Osteocyte (in vitro differentiated cells): Measurements from ENCODE around the gene CRACDL. TPM values are rescaled to one million over a fixed set of nuclear protein-coding genes. Genes with fewer than 3 reads are reported as not detected.

Experiments
- DNase-seq: peaks from one replicate; pipeline ENCODE4 v3.0.0; 2021; ENCODE audit warnings: mixed read lengths; ENCODE audit not compliant: unreplicated experiment; ENCODE audit errors: extremely low spot score
- H3K27ac Mint-ChIP-seq: one replicate; pipeline ENCODE4 v1.8.0; 2021; ENCODE audit warnings: mild to moderate bottlenecking, mixed read lengths; ENCODE audit not compliant: unreplicated experiment
- H3K27me3 Mint-ChIP-seq: one replicate; pipeline ENCODE4 v1.8.0; 2021; ENCODE audit warnings: mixed read lengths; ENCODE audit not compliant: unreplicated experiment
- H3K36me3 Mint-ChIP-seq: one replicate; pipeline ENCODE4 v1.8.0; 2021; ENCODE audit warnings: mixed read lengths; ENCODE audit not compliant: unreplicated experiment
- H3K4me1 Mint-ChIP-seq: one replicate; pipeline ENCODE4 v1.8.0; 2021; ENCODE audit warnings: mixed read lengths; ENCODE audit not compliant: unreplicated experiment
- H3K4me3 Mint-ChIP-seq: one replicate; pipeline ENCODE4 v1.8.0; 2021; ENCODE audit warnings: mild to moderate bottlenecking, moderate library complexity, mixed read lengths; ENCODE audit not compliant: unreplicated experiment
- H3K9me3 Mint-ChIP-seq: one replicate; pipeline ENCODE4 v1.8.0; 2021; ENCODE audit warnings: mixed read lengths; ENCODE audit not compliant: unreplicated experiment
- total RNA-seq: library from RNA; stranded (reverse); gene quantifications from 2 replicates; pipeline ENCODE4 v1.2.1, GENCODE V29; 2021
- TF ChIP-seq, protein P1 (sequence below): fragments of 200-600 bp; sonication (generic); IDR thresholded peaks from 2 replicates; pipeline ENCODE4 v1.5.0; 2021; ENCODE audit warnings: antibody characterized with exemption, mild to moderate bottlenecking, moderate library complexity

The CRACDL gene
- total RNA-seq, 1 donor from 2014 or later, result 1.3 TPM

DNA sequence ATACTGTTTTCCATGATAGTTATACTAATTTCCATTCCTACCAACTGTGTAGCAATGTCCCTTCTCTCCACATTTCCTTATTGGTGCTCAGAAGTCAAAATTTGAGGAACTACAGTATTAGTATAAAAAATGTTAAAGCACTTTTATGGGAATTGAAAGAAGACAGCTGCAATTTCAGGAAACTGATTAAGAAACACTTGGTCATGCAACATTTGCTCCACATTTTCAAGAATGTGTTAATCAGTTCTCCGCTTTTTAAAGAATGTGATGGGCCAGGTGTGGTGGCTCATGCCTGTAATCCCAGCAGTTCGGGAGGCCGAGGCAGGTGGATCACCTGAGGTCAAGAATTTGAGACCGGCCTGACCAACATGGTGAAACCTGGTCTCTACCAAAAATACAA, 171.5 kb downstream of the CRACDL start:
- Mint-ChIP-seq H3K4me1 (peaks cover 9% of the 10 kb centered on the region), H3K4me3 (no peak overlapping the region), H3K27ac (no peak overlapping the region), H3K36me3 (no peaks in the 10 kb centered on the region), H3K9me3 (no peaks in the 10 kb centered on the region), H3K27me3 (peaks cover 28% of the 10 kb centered on the region)
- DNase-seq, result no peak
- TF ChIP-seq, protein P1, sequence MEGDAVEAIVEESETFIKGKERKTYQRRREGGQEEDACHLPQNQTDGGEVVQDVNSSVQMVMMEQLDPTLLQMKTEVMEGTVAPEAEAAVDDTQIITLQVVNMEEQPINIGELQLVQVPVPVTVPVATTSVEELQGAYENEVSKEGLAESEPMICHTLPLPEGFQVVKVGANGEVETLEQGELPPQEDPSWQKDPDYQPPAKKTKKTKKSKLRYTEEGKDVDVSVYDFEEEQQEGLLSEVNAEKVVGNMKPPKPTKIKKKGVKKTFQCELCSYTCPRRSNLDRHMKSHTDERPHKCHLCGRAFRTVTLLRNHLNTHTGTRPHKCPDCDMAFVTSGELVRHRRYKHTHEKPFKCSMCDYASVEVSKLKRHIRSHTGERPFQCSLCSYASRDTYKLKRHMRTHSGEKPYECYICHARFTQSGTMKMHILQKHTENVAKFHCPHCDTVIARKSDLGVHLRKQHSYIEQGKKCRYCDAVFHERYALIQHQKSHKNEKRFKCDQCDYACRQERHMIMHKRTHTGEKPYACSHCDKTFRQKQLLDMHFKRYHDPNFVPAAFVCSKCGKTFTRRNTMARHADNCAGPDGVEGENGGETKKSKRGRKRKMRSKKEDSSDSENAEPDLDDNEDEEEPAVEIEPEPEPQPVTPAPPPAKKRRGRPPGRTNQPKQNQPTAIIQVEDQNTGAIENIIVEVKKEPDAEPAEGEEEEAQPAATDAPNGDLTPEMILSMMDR, result no peak

DNA sequence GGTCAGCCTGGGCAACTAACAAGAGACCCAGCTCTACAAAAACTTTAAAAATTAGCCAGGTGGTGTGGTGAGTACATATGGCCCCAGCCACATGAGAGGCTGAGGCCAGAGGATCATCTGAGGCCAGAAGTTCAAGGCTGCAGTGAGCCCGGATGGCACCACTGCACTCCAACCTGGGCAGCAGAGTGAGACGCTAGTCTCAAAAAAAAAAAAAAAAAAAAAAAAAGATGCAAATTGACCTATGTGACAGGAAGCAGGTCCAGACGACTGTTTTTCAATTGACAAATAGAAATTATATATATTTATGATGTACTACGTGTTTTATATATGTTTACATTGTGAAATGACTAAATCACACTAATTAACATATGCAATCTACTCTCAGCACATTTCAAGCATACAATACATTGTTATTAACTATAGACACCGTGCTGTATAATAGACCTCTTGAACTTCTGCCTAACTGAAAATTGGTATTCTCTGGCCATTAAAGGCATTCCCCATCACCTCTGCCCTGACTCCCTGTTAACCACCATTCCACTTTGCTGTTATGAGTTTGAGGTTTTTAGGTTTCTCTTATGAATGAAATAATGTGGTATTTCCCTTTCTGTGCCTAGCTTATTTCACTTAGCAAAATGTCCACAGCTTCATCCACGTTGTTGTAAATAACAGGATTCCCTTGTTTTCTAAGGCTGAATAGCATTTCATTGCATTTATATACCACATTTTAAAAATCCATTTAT, 172.6 kb downstream of the CRACDL start:
- Mint-ChIP-seq H3K36me3 (no peaks in the 10 kb centered on the region), H3K27me3 (peaks cover 28% of the 10 kb centered on the region)

DNA sequence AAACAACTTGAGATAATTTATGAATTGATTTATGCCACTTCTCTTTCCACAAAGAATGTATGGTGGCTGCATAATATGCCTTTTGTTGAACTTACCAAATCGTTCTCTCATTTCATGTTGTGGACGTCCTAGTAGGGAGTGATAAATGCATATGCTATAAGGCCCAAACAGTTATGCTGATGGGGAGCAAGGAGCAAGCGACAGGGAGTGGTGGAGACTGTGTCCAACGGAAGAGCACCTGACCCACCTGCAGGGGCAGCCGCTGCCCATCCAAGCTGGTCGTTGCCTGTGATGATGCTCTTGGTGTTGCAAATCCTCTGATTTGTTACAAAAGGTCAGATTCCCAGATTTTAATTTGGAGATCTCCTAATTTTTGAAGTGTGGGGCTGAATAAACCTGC, 174.1 kb downstream of the CRACDL start:
- no peak overlapping the region for H3K4me3 Mint-ChIP-seq

More for the DNA sequence above, 172.6 kb downstream of the CRACDL start:
- no peak overlapping the region for H3K4me3 Mint-ChIP-seq
- no peaks in the 10 kb centered on the region for H3K9me3 Mint-ChIP-seq
- no peak for DNase-seq
- TF ChIP-seq, protein P1, result no peak
- no peak overlapping the region for H3K27ac Mint-ChIP-seq
- H3K4me1 Mint-ChIP-seq, result peaks cover 2% of the 10 kb centered on the region

DNA sequence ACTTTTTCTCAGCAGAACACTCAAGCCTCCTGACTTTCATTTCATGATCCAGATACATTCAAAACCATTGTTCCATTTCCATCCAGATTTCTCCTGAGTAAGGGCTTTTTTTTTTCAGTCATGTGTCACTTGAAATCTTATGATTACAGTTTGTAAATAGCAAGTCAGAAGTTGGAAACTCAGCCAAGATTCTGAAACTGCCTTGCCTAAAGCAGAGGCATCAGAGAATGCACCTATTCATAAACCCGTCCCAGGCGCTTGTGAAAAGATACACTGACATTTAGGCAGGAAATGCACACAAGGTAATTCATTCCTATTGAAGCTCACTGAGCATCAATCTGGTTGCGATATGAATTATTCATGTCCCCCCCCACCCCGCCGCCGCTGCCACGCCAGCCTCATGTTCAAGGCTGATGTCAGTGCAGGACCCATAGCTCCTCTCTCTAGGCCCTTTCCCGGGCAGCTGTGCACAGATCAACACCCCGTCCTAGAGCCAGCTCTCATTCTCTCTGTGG, 174.7 kb downstream of the CRACDL start:
- DNase-seq, result no peak
- Mint-ChIP-seq H3K27me3 (peaks cover 30% of the 10 kb centered on the region), H3K27ac (no peak overlapping the region), H3K36me3 (no peaks in the 10 kb centered on the region), H3K4me1 (no peaks in the 10 kb centered on the region), H3K4me3 (no peak overlapping the region), H3K9me3 (no peaks in the 10 kb centered on the region)
- TF ChIP-seq, protein P1, result no peak

More for the DNA sequence above, 174.1 kb downstream of the CRACDL start:
- Mint-ChIP-seq H3K9me3 (no peaks in the 10 kb centered on the region), H3K27ac (no peak overlapping the region), H3K27me3 (peaks cover 30% of the 10 kb centered on the region), H3K4me1 (no peaks in the 10 kb centered on the region), H3K36me3 (no peaks in the 10 kb centered on the region)
- TF ChIP-seq, protein P1, result no peak
- no peak for DNase-seq

DNA sequence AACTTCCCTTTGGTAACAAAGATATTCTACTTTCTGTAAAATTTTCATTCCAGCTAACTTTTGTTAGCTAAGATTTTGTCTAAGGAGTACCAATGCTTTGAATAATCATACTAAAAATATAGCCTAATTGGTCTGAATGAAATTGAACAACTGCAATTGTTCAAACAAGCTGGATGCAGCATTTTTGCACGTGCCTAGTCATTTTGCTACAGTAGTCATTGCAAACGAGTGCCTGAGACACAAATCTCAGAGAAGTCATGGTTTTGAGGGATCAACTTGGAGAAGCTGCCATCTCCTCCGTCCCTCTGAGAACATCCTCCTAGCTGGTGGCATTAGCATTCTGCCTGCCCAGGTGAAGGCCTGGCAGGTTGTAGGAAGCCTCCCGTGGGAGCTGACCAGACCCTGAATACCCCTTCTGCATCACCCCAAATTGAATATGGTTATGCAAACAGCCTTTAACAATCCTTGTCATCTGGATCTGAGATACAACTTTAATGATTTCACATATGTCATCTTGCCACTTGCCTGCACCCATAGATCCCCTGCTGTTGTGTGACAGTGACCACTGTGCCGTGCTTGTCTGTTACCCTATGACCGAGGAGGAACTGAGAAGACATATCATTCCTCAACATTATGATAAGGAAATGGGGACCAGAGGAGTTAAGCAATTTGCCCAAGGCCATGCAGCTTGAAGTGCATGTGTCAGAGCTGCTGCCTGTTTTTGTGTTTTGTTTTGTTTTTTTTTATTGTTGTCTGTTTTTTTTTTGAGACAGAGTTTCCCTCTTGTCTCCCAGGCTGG, 176.0 kb downstream of the CRACDL start:
- no peak overlapping the region for H3K4me3 Mint-ChIP-seq
- peaks cover 36% of the 10 kb centered on the region for H3K27me3 Mint-ChIP-seq
- no peak for DNase-seq
- no peak overlapping the region for H3K27ac Mint-ChIP-seq
- no peaks in the 10 kb centered on the region for H3K4me1 Mint-ChIP-seq
- no peaks in the 10 kb centered on the region for H3K36me3 Mint-ChIP-seq
- no peaks in the 10 kb centered on the region for H3K9me3 Mint-ChIP-seq
- TF ChIP-seq, protein P1, result no peak
